ENCODE data around the gene TSPYL2.

The TSPYL2 gene

DNA sequence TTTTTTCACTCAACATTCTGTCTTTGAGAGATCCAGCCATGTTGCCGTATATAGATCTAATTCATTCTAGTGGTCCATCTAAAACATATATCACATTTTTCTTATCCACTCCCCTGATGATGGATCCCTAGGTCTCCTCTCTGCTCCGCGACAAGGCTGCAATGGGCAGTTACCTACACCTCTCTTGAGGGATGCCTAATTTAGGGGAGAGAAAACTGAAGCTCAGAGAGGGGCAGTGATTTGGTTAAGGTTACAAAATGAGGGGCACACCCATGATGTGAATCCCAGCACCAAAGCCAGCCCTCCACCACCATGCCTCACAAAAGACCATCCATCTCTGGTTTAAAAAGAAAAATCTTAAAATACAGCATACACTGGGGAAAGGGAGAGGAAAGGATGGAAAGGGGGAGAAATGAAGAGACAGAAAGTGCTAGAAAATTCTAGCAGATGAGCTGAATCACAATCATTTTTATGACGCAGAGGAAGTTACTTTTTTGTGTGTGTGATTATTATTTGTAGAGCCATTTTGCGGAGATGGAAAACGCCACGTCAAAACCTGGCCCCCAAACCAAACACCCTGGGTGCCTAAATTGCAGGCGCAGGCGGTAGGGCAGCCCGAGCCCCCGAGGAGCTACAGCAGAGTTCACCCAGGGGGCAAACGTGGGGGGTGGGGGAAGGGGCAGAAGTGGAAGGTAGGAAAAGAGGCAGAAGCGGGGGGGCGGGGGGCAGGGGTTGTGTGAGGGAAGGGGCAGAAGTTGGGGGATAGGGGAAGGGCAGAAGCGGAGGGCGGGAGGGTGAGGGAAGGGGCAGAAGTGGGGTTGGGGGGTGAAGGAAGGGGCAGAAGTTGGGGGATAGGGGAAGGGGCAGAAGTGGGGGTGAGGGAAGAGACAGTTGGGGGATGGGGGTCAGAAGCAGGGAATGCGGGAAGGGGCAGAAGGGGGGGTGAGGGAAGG, 1.3 kb upstream of the TSPYL2 start:
- DNase-seq, result peak; percentile 34

GRCh38 chrX:53082773-53083616, 828 bp downstream of the TSPYL2 start:
- DNase-seq, result no peak

GRCh38 chrX:53084043-53084570, 1.9 kb downstream of the TSPYL2 start:
- DNase-seq, result no peak

DNA sequence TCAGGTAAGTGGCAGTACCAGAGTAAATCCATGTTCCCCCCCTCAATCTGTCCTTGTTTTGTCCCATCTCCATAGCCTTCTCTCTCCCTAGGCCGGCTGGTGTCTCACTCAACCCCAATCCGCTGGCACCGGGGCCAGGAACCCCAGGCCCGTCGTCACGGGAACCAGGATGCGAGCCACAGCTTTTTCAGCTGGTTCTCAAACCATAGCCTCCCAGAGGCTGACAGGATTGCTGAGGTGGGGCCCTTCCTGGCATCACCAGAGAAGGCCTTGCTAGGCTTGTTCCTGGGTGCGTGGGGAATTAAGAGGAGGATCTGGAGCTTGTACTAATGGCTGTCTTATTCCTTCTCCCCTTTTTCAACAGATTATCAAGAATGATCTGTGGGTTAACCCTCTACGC, 2.7 kb downstream of the TSPYL2 start:
- DNase-seq, result no peak

- DNase-seq, result no peak
These were observed 3.6 kb downstream of the TSPYL2 start for GRCh38 chrX:53085661-53086229.

DNA sequence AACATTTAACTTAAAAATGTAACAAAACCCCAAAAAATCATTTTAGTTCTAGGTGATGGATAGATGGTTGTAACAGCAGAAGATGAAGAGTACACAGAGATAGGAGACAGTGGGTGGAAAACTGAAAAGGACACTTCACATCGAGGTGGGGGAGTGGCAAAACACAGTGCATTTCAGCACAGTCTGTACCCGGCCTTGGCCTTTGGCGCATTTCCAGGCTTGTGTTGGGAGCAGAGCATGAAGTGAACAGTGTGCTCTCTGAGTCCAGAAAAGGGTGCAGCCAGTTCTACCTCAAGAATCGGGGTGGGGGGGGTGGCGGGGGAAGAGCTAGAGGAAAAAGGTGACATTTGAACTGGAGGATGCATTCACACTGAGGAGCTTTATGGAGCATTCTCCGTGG, 4.3 kb downstream of the TSPYL2 start:
- DNase-seq, result no peak

DNA sequence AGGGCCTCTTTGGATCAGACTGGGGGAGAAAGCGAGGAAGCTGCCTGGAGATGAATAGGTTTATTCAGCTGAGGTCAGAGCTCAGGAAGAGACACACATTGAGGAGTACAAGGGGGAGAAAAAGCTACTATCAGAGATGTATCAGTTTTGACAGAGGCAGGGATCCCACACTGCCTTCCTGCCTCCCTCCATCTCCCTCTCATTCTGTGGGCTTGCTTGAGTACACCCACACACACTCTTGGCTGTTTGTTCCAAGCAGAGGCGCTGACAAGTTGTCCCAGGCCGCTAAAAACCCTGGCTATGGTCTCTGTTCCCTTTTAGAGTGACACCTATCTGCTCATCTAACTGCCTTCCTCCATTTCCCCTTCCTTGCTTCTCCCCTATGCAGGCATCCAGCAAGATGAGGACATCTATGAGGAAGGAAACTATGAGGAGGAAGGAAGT, 5.2 kb downstream of the TSPYL2 start:
- DNase-seq, result no peak

GRCh38 chrX:53088136-53088974, 6.2 kb downstream of the TSPYL2 start:
- DNase-seq, result peak; percentile 84

DNA sequence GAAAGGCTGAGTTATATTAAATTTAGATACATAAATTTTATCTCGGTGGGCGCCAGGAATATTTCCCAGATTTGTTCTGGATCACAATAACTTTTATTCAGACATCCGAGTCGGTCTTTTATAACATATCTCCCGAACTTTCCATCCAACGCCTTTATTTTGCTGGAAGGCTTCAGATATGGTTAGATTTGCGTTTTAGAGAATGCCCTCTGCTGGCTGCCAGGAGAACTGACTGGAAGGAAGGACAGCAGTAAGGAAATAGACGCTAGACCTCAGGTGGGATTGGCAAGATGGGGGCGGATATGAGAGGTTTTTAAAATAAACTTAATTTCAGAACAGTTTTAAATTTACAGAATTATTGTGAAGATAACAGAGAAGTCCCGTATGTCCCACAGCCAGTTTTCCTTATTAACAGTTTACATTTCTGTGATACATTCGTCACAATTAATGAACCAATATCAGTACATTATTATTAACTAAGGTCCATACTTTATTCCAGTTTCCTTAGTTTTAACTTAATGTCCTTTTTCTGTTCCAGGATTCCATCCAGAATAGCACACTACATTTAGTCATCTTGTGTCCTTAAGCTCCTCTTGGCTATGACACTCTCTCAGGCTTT, 7.2 kb downstream of the TSPYL2 start:
- DNase-seq, result peak; percentile 60

GRCh38 chrX:53089925-53090324, 7.8 kb downstream of the TSPYL2 start:
- DNase-seq, result no peak

DNA sequence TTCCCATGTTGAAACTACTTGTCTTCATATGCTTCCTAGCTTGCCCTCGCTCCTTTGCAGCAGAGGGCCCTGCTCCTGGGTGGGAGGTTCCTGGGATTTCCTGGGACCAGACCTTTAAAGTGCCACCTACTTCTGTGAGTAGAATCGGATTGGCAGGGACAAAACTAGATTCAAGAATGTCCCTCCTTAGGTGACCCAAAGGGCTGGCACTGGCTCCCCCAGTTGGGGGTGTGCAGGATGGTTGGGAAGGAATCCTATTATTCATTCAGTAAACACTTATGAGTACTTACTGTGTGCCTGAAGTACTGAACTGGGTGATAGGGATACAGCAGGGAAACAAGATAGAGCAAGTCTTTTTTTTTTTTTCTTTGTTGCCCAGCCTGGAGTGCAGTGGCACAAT, 9.2 kb downstream of the TSPYL2 start:
- DNase-seq, result no peak

- DNase-seq, result peak; percentile 75
These were observed 11.0 kb downstream of the TSPYL2 start for GRCh38 chrX:53093177-53093655.

DNA sequence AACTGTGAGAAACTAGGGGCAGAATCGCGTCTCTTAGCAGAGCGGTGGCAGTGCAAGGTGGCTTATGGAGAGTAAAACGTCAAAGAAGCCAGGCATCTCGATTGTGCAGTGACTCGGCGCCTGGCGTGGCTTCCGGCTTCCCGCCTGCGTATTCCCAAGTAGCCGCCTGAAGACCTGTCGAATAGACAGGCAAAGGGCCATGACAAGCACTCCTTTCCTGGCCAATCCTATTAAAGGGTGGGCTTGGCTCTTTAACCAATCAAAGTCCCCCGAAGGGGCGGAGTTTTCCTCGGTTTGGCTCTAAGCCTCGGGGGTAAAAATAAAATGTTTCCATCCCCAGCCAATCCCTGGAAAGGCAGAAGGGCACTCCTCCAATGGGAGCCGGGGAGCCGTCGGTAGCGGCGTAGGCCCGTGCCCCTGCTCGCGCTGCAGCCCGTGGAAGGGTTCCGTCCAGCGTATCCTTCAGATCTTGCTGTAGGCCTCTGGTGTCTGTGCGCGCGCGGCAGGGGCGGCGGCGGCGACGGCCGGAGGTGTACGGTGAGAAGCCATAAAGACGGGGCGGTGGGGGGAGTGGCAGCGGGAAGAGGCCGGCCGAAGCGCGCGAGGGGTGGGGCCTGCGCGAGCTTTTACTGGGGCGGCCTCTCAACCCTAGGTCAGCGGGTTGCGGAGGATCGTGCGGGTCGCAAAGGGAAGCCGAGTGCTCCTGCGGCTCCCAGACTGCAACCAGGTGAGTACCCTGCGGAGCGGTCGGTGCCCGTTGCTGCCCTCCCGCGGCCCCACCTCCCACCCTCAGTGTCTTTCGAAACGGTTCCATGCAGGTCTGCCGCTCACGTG, 11.8 kb downstream of the TSPYL2 start, which contains the start of gene KANTR:
Gene KANTR, plus strand, starts transcription at position 395 of the 834 bp plus-strand sequence. CDS start 30,131 bp downstream, outside the sequence.
- peak; percentile 95 for DNase-seq

GRCh38 chrX:53094582-53094905, 12.4 kb downstream of the TSPYL2 start:
- no peak for DNase-seq

DNA sequence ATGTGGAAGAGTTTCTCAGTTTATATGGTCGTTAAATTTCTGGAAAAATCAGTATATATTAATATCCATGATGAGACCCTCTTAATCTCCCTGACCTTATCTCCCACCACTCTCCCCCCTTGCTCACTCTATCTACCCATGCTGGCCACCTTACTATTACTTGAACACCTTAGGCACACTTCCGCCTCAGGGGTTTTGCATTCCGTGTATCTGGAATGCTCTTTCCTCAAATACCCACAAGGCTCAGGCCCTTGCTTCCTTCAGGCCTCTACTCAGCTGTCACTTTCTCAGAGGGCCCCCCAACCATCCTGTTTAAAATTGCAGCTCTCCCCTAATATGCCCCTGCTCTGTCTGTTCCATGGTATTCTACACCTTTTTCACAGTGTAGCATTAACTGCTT, 13.6 kb downstream of the TSPYL2 start:
- DNase-seq, result no peak

- no peak for DNase-seq
These were observed 32.8 kb downstream of the TSPYL2 start for GRCh38 chrX:53114864-53115549.

DNA sequence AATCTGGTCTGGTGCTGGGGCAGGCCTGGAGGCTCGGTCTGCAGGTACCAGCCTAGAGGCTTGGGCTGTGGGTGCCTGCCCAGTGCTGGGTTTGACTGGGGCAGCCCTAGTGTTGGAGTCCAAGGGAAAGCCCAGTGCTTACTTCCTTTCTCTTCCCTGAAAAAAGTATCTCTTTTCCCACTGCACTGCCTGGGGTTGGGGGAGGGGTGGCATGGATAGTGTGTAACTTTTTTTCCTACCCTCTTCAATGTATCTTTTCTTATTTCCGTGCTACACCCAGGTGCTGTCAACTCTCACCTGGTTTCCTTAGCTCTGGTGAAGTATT, 33.3 kb downstream of the TSPYL2 start:
- DNase-seq, result no peak

- DNase-seq, result peak; percentile 74
These were observed 33.9 kb downstream of the TSPYL2 start for GRCh38 chrX:53116101-53116500.

DNA sequence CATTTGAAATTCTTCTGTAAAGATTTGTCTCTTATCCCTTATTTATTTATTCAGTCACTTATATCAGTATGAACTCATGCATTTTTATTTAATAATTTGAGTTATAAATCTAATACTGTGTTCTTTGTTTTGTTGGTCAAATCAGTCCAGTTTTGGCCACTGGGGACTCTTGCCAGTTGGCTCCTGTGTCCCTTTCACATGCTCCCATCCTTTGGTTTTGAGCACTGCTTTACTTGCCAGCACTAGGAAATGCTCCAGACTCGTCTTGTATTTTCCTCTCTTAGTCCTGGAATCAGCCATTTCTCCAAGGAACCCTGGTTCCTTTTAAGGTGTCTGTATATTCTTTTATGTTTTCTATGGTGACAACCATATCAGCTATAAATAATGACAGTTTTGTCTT, 39.8 kb downstream of the TSPYL2 start:
- no peak for DNase-seq

- DNase-seq, result no peak
These were observed 43.3 kb downstream of the TSPYL2 start for GRCh38 chrX:53125506-53125905.

Measured in fibroblast of upper back skin (primary cell).